Measurements from ENCODE around the gene EYA4. TPM values are rescaled to one million over a fixed set of nuclear protein-coding genes. Genes with fewer than 3 reads are reported as not detected.

Gene EYA4
- total RNA-seq, 1 donor from 2014 or later = 0.40 TPM

GRCh38 chr6:133359256-133359655 lies 118.1 kb downstream of the EYA4 start:
- DNase-seq = no peak
- H3K4me1 Mint-ChIP-seq = no peaks in the 10 kb centered on the region
- TF ChIP-seq, protein P1, sequence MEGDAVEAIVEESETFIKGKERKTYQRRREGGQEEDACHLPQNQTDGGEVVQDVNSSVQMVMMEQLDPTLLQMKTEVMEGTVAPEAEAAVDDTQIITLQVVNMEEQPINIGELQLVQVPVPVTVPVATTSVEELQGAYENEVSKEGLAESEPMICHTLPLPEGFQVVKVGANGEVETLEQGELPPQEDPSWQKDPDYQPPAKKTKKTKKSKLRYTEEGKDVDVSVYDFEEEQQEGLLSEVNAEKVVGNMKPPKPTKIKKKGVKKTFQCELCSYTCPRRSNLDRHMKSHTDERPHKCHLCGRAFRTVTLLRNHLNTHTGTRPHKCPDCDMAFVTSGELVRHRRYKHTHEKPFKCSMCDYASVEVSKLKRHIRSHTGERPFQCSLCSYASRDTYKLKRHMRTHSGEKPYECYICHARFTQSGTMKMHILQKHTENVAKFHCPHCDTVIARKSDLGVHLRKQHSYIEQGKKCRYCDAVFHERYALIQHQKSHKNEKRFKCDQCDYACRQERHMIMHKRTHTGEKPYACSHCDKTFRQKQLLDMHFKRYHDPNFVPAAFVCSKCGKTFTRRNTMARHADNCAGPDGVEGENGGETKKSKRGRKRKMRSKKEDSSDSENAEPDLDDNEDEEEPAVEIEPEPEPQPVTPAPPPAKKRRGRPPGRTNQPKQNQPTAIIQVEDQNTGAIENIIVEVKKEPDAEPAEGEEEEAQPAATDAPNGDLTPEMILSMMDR (IDR thresholded peaks at IDR 0.05) = no peak
- H3K27me3 Mint-ChIP-seq = no peaks in the 10 kb centered on the region
- H3K27ac Mint-ChIP-seq = no peak overlapping the region
- H3K4me3 Mint-ChIP-seq = no peak overlapping the region
- H3K9me3 Mint-ChIP-seq = no peaks in the 10 kb centered on the region
- ChIA-PET CTCF (no interaction called here), POLR2A (no interaction called here)
- ATAC-seq (ENCODE audit: low read depth) = no peak
- intact Hi-C loops (cut with micrococcal nuclease) = no loop called here
- H3K36me3 Mint-ChIP-seq (ENCODE audit: low read depth) = no peaks in the 10 kb centered on the region

- TF ChIP-seq, protein P1 (IDR thresholded peaks at IDR 0.05) = no peak
- ATAC-seq (ENCODE audit: low read depth) (no peak), DNase-seq (no peak)
- Mint-ChIP-seq H3K36me3 (ENCODE audit: low read depth) (no peaks in the 10 kb centered on the region), H3K4me3 (no peak overlapping the region), H3K9me3 (no peaks in the 10 kb centered on the region), H3K4me1 (no peaks in the 10 kb centered on the region), H3K27me3 (no peaks in the 10 kb centered on the region), H3K27ac (no peak overlapping the region)
- intact Hi-C loops (cut with micrococcal nuclease) = no loop called here
- CTCF ChIA-PET = no interaction called here
- POLR2A ChIA-PET = no interaction called here
These were observed 118.6 kb downstream of the EYA4 start for GRCh38 chr6:133359760-133360159.

DNA sequence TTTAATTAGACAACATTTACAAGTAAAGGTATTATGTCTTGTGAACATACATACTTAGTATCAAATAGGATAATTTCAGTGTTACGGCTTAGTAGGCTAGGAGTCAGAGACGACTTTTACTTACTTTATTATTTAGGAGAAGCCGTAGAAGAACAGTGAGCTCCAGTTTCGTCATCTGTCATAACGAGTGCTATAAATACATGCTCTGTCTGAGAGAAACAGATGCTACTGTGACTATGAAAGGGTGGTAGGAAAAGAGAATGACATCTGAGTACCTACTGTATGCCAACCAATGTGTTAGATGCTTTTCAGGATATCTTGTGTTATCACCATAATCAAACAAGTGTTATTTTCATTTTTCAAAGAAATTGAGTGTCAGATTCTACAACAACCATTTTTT lies 119.0 kb downstream of the EYA4 start:
- ATAC-seq (ENCODE audit: low read depth) (no peak), DNase-seq (no peak)
- TF ChIP-seq, protein P1 (IDR thresholded peaks at IDR 0.05) = no peak
- Mint-ChIP-seq H3K36me3 (ENCODE audit: low read depth) (no peaks in the 10 kb centered on the region), H3K27me3 (peaks cover 2% of the 10 kb centered on the region), H3K9me3 (no peaks in the 10 kb centered on the region), H3K27ac (no peak overlapping the region), H3K4me1 (no peaks in the 10 kb centered on the region), H3K4me3 (no peak overlapping the region)
- intact Hi-C loops (cut with micrococcal nuclease) = no loop called here
- ChIA-PET CTCF (no interaction called here), POLR2A (no interaction called here)

DNA sequence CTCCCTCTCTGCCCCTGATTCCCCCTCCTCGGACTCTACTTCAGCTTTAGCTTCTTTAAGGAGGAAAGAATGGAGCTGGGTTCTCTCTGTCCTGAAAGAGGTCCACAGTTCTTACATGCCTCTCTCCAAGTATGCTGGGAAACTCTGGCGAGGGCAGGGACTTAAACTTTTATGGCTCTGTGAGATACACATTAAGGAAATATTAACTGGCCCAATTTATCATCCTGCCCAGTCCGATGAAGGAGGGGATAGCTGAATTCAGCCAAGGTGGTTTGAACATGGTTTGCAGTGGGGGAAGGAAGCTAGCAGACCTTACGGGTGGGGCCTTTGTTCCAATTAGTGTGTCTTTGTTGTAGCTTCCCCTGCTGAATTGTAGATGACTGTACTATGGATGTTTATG lies 121.7 kb downstream of the EYA4 start:
- TF ChIP-seq, protein P1 (IDR thresholded peaks at IDR 0.05) = no peak
- no peaks in the 10 kb centered on the region for H3K9me3 Mint-ChIP-seq
- intact Hi-C loops (cut with micrococcal nuclease) = no loop called here
- DNase-seq (no peak), ATAC-seq (ENCODE audit: low read depth) (no peak)
- H3K36me3 Mint-ChIP-seq (ENCODE audit: low read depth) = no peaks in the 10 kb centered on the region
- H3K4me3 Mint-ChIP-seq = no peak overlapping the region
- ChIA-PET POLR2A (no interaction called here), CTCF (no interaction called here)
- peaks cover 4% of the 10 kb centered on the region for H3K27me3 Mint-ChIP-seq
- no peak overlapping the region for H3K27ac Mint-ChIP-seq
- no peaks in the 10 kb centered on the region for H3K4me1 Mint-ChIP-seq

DNA sequence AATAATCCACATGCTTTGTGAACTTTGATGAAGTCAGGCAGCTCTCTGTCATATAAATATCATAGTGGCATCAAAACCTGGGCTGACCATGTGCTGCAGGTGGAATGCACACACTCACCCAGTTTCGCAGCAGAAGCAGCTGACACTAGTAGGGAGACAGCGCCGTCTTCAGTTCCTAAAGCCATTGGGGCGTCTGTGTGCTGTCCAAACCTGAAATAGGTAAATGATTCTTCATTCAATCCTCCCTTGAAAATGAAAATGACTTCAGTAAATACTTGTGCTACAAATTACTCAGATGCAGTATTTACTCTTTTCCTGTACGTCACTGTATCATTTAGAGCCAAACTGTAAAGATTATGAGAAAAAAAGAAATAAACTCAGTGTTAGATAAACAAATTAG lies 127.5 kb downstream of the EYA4 start:
- Mint-ChIP-seq H3K36me3 (ENCODE audit: low read depth) (no peaks in the 10 kb centered on the region), H3K27ac (no peak overlapping the region), H3K9me3 (no peaks in the 10 kb centered on the region), H3K4me1 (no peaks in the 10 kb centered on the region), H3K4me3 (no peak overlapping the region), H3K27me3 (peaks cover 4% of the 10 kb centered on the region)
- CTCF ChIA-PET = no interaction called here
- DNase-seq = no peak
- intact Hi-C loops (cut with micrococcal nuclease) = no loop called here
- POLR2A ChIA-PET = no interaction called here
- no peak for ATAC-seq (ENCODE audit: low read depth)
- TF ChIP-seq, protein P1 (IDR thresholded peaks at IDR 0.05) = no peak
